ENCODE measurements around the gene MYBPC3.

Gene MYBPC3

DNA sequence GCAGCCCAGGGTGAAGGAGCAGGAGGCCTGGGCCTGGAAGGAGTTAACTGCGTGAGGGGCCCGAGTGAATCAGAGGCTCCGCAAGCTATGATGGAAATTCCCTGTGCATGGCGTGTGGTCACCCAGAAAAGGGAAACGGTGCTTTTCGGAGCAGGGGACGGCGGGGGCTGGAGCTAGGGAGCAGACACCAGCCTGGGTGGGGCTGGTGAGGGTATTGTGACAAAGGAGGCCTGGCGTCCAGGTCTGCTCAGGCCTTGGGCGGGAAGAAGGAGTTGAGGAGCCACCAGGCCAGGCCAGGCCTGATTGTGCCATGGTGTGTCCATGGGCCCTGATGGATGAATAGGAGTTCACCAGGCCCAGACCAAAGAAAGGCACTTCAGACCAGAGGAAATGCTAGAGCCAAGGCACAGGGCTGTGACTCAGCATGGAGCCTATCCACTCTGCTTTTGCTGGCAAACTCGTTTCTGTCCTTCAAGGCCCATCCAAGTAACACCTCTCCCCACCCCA lies 38.6 kb upstream of the MYBPC3 start:
- Histone ChIP-seq H3K9ac (ENCODE audit: low read length) (no peak overlapping the region), H2AK5ac (ENCODE audit: low read length, severe bottlenecking) (no peak overlapping the region), H3K4ac (ENCODE audit: low read depth in 1 of 2, low read length in 2 of 2) (no peak overlapping the region), H2AFZ (ENCODE audit: low read depth, low read length) (no peak overlapping the region), H3K23ac (ENCODE audit: low read length in 2 of 2) (no peak overlapping the region), H2BK120ac (ENCODE audit: low read depth, low read length) (no peak overlapping the region), H3K27me3 (ENCODE audit: control insufficient read depth in 1 of 2, insufficient read depth in 1 of 2, low read length in 2 of 2) (no peaks in the 10 kb centered on the region), H3K14ac (ENCODE audit: low read length in 2 of 2) (no peak overlapping the region), H3K18ac (ENCODE audit: low read depth in 1 of 2, low read length in 2 of 2) (no peak overlapping the region), H2BK15ac (ENCODE audit: low read depth, poor library complexity, severe bottlenecking) (no peak overlapping the region), H3K4me1 (ENCODE audit: control insufficient read depth, insufficient read depth, low read depth, low read length) (peaks cover 32% of the 10 kb centered on the region), H3K36me3 (ENCODE audit: control insufficient read depth in 1 of 2, insufficient read depth in 2 of 2, low read depth in 1 of 2, low read length in 2 of 2) (no peaks in the 10 kb centered on the region), H3K4me3 (ENCODE audit: insufficient read depth in 1 of 2, low read depth in 1 of 2, low read length in 2 of 2) (no peak overlapping the region), H4K8ac (ENCODE audit: low read length) (no peak overlapping the region), H3K79me1 (replicated peaks; ENCODE audit: low read length, poor library complexity, severe bottlenecking) (no peaks in the 10 kb centered on the region), H4K91ac (ENCODE audit: low read length) (no peak overlapping the region), H3K27ac (ENCODE audit: low read length, poor library complexity, severe bottlenecking) (no peak overlapping the region), H3K4me2 (ENCODE audit: low read length, poor library complexity, severe bottlenecking) (no peak overlapping the region), H3K9me3 (ENCODE audit: control insufficient read depth, low read length) (no peaks in the 10 kb centered on the region), H2BK5ac (ENCODE audit: low read depth, low read length, poor library complexity, severe bottlenecking) (no peak overlapping the region), H2BK12ac (ENCODE audit: low read length in 2 of 2) (no peak overlapping the region)
- WGBS = 85% methylated on average over 11 of the region's 11 CpGs
- DNase-seq = peak; percentile 18

DNA sequence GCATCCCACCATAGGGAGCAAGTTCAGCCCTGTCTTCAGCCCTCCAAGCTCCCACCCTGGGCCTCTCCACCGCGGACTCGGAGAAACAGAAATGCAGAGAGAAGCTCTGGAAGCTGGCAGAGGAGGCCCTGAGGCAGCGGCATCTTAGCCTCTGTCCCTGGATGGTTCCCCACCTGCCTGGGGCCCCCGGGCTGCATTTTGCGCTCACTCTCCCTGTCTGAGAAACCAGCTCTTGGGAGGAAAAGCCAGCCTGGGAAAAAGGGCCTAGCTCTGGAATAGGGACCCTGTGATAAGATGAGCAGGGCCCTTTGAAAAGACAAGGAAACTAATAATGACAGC lies 37.9 kb upstream of the MYBPC3 start:
- Histone ChIP-seq H3K27me3 (ENCODE audit: control insufficient read depth in 1 of 2, insufficient read depth in 1 of 2, low read length in 2 of 2) (no peaks in the 10 kb centered on the region), H3K4me3 (ENCODE audit: insufficient read depth in 1 of 2, low read depth in 1 of 2, low read length in 2 of 2) (no peak overlapping the region), H3K79me1 (replicated peaks; ENCODE audit: low read length, poor library complexity, severe bottlenecking) (no peaks in the 10 kb centered on the region), H3K23ac (ENCODE audit: low read length in 2 of 2) (no peak overlapping the region), H3K9ac (ENCODE audit: low read length) (no peak overlapping the region), H2AK5ac (ENCODE audit: low read length, severe bottlenecking) (no peak overlapping the region), H4K8ac (ENCODE audit: low read length) (no peak overlapping the region), H2AFZ (ENCODE audit: low read depth, low read length) (no peak overlapping the region), H3K36me3 (ENCODE audit: control insufficient read depth in 1 of 2, insufficient read depth in 2 of 2, low read depth in 1 of 2, low read length in 2 of 2) (no peaks in the 10 kb centered on the region), H3K27ac (ENCODE audit: low read length, poor library complexity, severe bottlenecking) (no peak overlapping the region), H3K4me2 (ENCODE audit: low read length, poor library complexity, severe bottlenecking) (no peak overlapping the region), H4K91ac (ENCODE audit: low read length) (no peak overlapping the region), H3K9me3 (ENCODE audit: control insufficient read depth, low read length) (no peaks in the 10 kb centered on the region), H2BK120ac (ENCODE audit: low read depth, low read length) (no peak overlapping the region), H3K18ac (ENCODE audit: low read depth in 1 of 2, low read length in 2 of 2) (no peak overlapping the region), H3K4ac (ENCODE audit: low read depth in 1 of 2, low read length in 2 of 2) (no peak overlapping the region), H3K4me1 (ENCODE audit: control insufficient read depth, insufficient read depth, low read depth, low read length) (peaks cover 29% of the 10 kb centered on the region), H3K14ac (ENCODE audit: low read length in 2 of 2) (no peak overlapping the region), H2BK12ac (ENCODE audit: low read length in 2 of 2) (no peak overlapping the region), H2BK15ac (ENCODE audit: low read depth, poor library complexity, severe bottlenecking) (no peak overlapping the region), H2BK5ac (ENCODE audit: low read depth, low read length, poor library complexity, severe bottlenecking) (no peak overlapping the region)
- DNase-seq = no peak
- 96% methylated on average over 6 of the region's 6 CpGs for WGBS

- Histone ChIP-seq H2BK12ac (ENCODE audit: low read length in 2 of 2) (no peak overlapping the region), H3K4me2 (ENCODE audit: low read length, poor library complexity, severe bottlenecking) (no peak overlapping the region), H3K9ac (ENCODE audit: low read length) (no peak overlapping the region), H3K4me3 (ENCODE audit: insufficient read depth in 1 of 2, low read depth in 1 of 2, low read length in 2 of 2) (no peak overlapping the region), H2BK120ac (ENCODE audit: low read depth, low read length) (no peak overlapping the region), H2BK15ac (ENCODE audit: low read depth, poor library complexity, severe bottlenecking) (no peak overlapping the region), H3K9me3 (ENCODE audit: control insufficient read depth, low read length) (no peaks in the 10 kb centered on the region), H3K23ac (ENCODE audit: low read length in 2 of 2) (no peak overlapping the region), H3K18ac (ENCODE audit: low read depth in 1 of 2, low read length in 2 of 2) (no peak overlapping the region), H2BK5ac (ENCODE audit: low read depth, low read length, poor library complexity, severe bottlenecking) (no peak overlapping the region), H3K14ac (ENCODE audit: low read length in 2 of 2) (no peak overlapping the region), H2AK5ac (ENCODE audit: low read length, severe bottlenecking) (no peak overlapping the region), H2AFZ (ENCODE audit: low read depth, low read length) (no peak overlapping the region), H4K8ac (ENCODE audit: low read length) (no peak overlapping the region), H3K79me1 (replicated peaks; ENCODE audit: low read length, poor library complexity, severe bottlenecking) (no peaks in the 10 kb centered on the region), H3K4ac (ENCODE audit: low read depth in 1 of 2, low read length in 2 of 2) (no peak overlapping the region), H4K91ac (ENCODE audit: low read length) (no peak overlapping the region), H3K4me1 (ENCODE audit: control insufficient read depth, insufficient read depth, low read depth, low read length) (peaks cover 26% of the 10 kb centered on the region), H3K36me3 (ENCODE audit: control insufficient read depth in 1 of 2, insufficient read depth in 2 of 2, low read depth in 1 of 2, low read length in 2 of 2) (no peaks in the 10 kb centered on the region), H3K27ac (ENCODE audit: low read length, poor library complexity, severe bottlenecking) (no peak overlapping the region), H3K27me3 (ENCODE audit: control insufficient read depth in 1 of 2, insufficient read depth in 1 of 2, low read length in 2 of 2) (no peaks in the 10 kb centered on the region)
- no peak for DNase-seq
- WGBS = 93% methylated on average over 13 of the region's 17 CpGs
Observed at GRCh38 chr11:47389577-47390421, 37.3 kb upstream of the MYBPC3 start.

DNA sequence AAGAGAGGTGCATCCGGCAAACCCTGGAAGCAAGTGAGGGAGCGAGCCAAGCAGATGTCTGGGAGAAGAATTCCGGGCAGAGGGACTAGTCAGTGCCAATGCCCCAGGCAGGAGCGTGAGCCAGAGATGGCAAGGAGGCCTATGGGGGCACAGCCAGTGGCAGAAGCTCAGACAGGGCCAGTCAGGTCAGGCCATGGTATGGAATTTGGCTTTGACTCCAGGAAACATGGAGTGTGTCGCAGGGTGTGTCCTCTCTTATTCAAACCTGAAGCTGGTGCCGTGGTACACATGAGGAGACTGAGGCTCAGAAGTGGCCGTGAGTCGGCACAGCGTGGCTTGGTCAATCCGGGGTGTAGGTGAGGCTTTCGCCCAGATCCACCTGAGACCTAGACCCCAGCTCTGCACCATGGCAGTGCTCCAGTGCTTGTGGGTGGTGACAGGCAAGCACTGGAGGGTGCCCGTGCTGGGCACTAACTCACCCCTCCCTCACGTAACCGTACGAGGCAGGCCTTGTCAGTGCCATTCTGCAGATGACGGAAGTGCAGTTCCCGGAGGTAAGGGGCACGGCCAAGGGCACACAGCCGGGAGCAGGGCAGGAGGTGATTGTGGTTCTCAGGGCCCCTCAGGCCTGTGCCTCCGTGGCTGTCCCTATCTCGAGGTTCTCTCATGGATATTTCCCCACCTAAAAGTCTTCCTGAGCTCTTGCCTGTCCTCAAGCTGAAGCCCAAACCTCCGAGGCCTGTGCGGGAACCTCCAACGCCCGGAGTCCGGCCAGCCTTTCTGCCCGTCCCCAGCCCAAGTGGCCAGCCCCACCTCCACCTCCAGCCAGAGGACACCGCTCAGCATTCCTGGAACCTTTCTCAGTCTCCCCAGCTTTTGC lies 36.4 kb upstream of the MYBPC3 start:
- Histone ChIP-seq H3K9ac (ENCODE audit: low read length) (no peak overlapping the region), H2BK15ac (ENCODE audit: low read depth, poor library complexity, severe bottlenecking) (no peak overlapping the region), H4K8ac (ENCODE audit: low read length) (no peak overlapping the region), H2AK5ac (ENCODE audit: low read length, severe bottlenecking) (no peak overlapping the region), H3K9me3 (ENCODE audit: control insufficient read depth, low read length) (no peaks in the 10 kb centered on the region), H3K18ac (ENCODE audit: low read depth in 1 of 2, low read length in 2 of 2) (no peak overlapping the region), H2BK120ac (ENCODE audit: low read depth, low read length) (no peak overlapping the region), H3K27me3 (ENCODE audit: control insufficient read depth in 1 of 2, insufficient read depth in 1 of 2, low read length in 2 of 2) (no peaks in the 10 kb centered on the region), H3K27ac (ENCODE audit: low read length, poor library complexity, severe bottlenecking) (no peak overlapping the region), H3K4ac (ENCODE audit: low read depth in 1 of 2, low read length in 2 of 2) (no peak overlapping the region), H2BK12ac (ENCODE audit: low read length in 2 of 2) (no peak overlapping the region), H2BK5ac (ENCODE audit: low read depth, low read length, poor library complexity, severe bottlenecking) (no peak overlapping the region), H3K36me3 (ENCODE audit: control insufficient read depth in 1 of 2, insufficient read depth in 2 of 2, low read depth in 1 of 2, low read length in 2 of 2) (no peaks in the 10 kb centered on the region), H3K4me3 (ENCODE audit: insufficient read depth in 1 of 2, low read depth in 1 of 2, low read length in 2 of 2) (no peak overlapping the region), H3K79me1 (replicated peaks; ENCODE audit: low read length, poor library complexity, severe bottlenecking) (no peaks in the 10 kb centered on the region), H2AFZ (ENCODE audit: low read depth, low read length) (no peak overlapping the region), H3K14ac (ENCODE audit: low read length in 2 of 2) (no peak overlapping the region), H3K23ac (ENCODE audit: low read length in 2 of 2) (no peak overlapping the region), H3K4me1 (ENCODE audit: control insufficient read depth, insufficient read depth, low read depth, low read length) (peaks cover 18% of the 10 kb centered on the region), H3K4me2 (ENCODE audit: low read length, poor library complexity, severe bottlenecking) (no peak overlapping the region), H4K91ac (ENCODE audit: low read length) (no peak overlapping the region)
- DNase-seq = no peak
- WGBS = 91% methylated on average over 28 of the region's 28 CpGs
